GM12873 (cell line): Measurements from ENCODE around the gene SRGAP1.

Experiments used
- CTCF ChIP-seq: IDR thresholded peaks from 2 replicates; pipeline ENCODE4 v1.5.1; 2012; ENCODE audit warnings: low read depth, mild to moderate bottlenecking, moderate library complexity, low read length, control low read depth; ENCODE audit not compliant: insufficient read depth; ENCODE audit errors: missing control alignments

SRGAP1 gene

GRCh38 chr12:63862187-63862968 is 17.9 kb downstream of the SRGAP1 start:
- no peak for TF ChIP-seq CTCF

- no peak for TF ChIP-seq CTCF
Measured at GRCh38 chr12:63862969-63863230, 18.4 kb downstream of the SRGAP1 start.

GRCh38 chr12:63863658-63864453 is 19.4 kb downstream of the SRGAP1 start:
- TF ChIP-seq CTCF, result no peak

- no peak for TF ChIP-seq CTCF
Measured at GRCh38 chr12:63864454-63864706, 19.9 kb downstream of the SRGAP1 start.

- TF ChIP-seq CTCF, result no peak
Measured at GRCh38 chr12:63865448-63865847, 20.9 kb downstream of the SRGAP1 start.

GRCh38 chr12:63867053-63867452 is 22.6 kb downstream of the SRGAP1 start:
- no peak for TF ChIP-seq CTCF

- no peak for TF ChIP-seq CTCF
Measured at GRCh38 chr12:63869656-63870055, 25.2 kb downstream of the SRGAP1 start.
